ENCODE results near the gene PPP4C.
A peak's percentile ranks its signal among the peaks of the same experiment; 100 is the strongest.

Gene PPP4C

DNA sequence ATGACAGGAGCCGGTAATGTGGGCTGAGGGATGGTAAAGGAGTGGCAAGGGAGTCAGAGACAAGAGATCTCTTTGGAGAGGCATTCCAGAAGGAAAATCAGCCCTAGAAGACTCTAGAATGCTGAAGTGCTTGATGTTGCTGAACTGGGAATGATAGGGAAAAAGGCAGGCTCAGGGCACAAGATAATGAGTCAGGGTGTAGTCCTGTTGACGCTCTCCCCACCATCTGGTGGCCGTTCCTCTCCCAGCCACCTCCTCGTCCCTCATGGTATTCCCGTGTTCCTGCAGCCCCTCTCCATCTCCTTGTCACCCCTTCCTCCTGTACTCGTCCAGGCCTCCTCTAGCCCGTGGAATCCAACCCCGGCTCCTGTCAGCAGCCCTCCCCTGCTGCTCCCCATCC lies 21.3 kb upstream of the PPP4C start:
- Histone ChIP-seq H3K4me3 (no peak overlapping the region), H3K27ac (no peak overlapping the region)

DNA sequence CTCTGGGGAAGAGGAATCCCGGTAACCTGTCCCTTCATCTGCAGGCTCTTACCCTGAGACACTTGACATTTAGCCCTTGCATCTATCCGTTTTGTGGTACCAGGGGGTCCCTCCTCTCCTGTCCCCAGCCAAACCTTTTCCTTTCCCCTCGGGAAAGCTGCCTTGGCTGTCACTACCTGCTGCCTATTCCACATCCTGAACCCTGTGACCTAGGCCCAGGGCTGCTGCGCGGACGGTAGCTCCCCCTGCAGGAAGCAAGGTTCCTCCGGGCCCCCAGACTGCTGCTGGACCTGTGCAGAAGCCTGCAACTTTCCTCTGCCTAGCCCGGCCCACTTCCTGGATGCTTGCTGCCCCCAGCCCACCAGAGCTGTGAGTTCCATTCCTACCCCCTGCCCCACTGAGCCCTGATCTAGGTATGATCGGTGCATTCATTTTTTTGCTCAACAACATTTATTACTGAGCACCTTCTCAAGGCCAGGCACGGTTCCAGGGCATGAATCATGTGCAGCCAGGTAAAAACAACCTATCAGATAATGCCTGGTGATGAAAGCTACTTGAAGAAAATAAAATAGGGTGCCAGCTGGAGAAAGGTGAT lies 20.7 kb upstream of the PPP4C start:
- Histone ChIP-seq H3K4me3 (no peak overlapping the region), H3K27ac (peak overlapping the region in 1 of 21 experiments; percentile 9)

DNA sequence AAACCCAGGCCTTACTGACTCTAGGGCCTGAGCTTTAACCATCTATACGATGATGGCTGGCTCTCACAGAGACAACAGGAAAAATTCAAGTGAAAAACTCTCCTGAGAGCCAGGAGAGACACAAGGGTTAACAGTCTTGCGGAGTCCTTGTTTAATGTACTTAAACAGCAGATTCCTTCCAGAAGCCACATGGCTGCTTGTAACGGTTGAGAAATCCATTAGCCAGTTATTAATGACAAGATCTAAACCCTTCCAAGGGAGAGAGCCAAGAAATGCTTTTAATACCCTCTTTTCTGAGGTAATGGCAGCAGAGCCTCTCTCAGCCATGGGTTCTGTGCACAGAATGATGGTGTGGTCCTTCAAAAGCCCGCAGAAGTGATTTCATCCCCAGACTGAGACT lies 15.4 kb upstream of the PPP4C start:
- no peak overlapping the region for H3K4me3 ChIP-seq
- H3K27ac ChIP-seq = no peak overlapping the region

DNA sequence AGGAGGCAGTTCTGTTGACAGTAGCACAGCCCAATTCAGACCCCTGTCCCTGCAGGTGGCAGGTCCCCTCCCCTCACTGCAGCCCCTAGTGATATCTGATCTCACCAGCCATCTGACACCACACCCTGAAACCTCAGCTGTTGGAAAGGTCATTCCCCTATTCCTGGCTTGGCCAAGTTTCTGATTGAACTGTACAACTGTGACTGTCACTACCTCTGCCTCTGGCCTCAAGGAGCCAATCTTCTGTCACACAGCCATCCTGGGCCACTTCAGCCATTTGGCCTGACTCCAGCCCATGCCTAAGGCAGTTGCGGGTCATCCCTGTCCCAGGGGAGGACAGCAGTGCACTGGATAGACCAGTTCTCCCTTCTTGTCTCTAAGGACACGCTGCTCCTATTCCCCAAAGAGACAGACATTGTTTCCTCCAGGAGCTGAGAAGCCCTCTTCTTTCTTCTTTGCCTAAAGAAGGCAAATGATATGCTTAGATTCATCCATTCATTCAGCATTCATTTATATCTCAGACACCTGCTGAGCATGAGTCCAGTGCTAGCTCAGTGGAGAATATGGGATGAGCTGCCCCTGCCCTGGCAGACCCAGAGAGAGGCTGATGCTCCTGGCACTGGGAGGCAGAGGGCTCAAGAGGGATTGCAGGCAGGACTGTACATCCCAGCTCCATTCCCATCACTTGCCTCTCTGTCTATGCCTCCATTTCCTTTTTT lies 14.8 kb upstream of the PPP4C start:
- H3K27ac ChIP-seq = no peak overlapping the region
- H3K4me3 ChIP-seq = no peak overlapping the region

DNA sequence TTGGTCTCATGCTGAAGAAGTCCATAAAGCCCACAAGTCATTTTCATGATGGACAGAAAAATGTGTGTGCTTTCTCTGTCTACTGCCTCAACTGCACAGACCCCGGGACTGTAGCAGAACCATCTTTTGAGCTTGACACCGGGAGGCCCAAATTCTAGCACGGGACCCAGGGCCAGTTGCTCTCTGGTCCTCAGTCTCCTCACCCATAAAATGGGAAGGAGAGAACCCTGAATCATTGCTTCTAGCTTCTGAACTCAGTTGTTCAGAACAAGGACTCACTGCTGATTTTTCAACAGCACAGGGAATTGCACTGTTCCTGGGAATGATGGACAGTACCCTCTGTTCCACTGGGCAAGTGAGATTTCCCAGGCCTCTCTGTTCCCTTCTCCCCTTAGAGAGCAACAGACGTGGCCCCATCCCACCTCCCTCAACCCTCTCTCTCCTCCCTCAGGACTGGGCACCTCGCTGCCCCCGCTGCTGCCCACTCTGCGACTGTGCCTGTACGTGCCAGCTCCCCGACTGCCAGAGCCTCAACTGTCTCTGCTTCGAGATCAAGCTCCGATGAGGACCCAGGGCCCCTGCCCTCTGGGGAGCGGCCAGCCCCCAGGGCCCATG lies 12.4 kb upstream of the PPP4C start:
- peak overlapping the region; percentile 86 to 99 (median 93) for H3K4me3 ChIP-seq

DNA sequence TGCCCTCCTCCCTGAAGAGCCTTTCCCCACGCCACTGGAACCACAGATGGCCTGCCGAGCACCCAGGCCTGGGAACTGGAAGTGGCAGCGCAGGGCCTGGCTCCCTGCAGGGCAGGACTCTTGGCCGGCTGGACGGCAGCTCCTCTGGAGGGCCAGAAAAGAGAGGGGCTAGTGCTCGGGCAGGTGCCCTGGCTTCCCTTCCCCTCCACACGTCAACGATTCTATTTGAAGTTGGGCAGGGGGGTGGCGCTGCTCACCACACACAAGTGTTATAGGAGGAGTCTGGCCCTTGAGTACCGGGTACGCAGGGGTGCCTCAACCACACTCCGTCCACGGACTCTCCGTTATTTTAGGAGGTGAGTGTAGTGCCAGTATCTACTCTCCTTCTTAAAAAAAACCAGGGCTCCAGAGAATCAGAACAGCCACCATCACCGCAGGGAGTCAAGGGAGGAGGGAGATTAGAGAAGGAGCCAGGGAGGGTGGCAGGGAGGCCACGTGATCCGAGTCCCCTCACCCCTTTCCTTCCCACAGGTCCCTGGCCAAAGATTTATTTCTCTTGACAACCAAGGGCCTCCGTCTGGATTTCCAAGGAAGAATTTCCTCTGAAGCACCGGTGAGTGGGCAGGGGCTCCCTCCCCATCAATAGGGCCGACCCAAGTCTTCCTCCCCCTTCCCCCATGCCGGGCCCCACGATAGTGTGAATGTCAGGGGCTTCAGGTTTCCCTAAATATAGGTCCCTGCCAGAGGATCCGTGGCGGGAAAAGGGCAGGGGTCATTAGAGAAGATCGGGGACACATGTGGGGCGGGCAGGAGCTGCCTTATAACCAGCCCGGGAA lies 11.7 kb upstream of the PPP4C start:
- Histone ChIP-seq H3K27ac (peak overlapping the region; percentile 88 to 100 (median 97)), H3K4me3 (peak overlapping the region; percentile 86 to 99 (median 93))

More for the DNA sequence above, 12.4 kb upstream of the PPP4C start:
- peak overlapping the region in 20 of 21 experiments; percentile 88 to 100 (median 98) for H3K27ac ChIP-seq

DNA sequence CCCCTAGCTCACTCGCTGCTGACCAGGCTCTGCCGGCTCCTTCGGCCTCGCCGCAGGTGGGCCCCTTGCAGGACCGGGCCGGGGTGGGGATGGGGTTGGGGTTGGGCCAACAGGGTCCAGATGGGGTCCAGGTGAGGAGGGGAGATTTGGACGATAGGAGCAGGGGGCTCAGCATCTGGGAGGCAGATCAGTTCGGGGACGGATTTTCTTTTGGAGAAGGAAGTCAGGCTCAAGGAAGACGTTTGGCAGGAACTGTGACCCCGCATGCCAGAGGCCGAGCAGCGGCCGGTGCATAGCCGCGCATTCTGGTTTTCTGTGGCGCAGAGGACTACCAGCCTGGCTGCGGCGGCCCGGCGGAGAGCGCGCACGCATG lies 11.1 kb upstream of the PPP4C start:
- H3K27ac ChIP-seq = peak overlapping the region; percentile 88 to 100 (median 97)
- H3K4me3 ChIP-seq = peak overlapping the region; percentile 86 to 99 (median 93)

DNA sequence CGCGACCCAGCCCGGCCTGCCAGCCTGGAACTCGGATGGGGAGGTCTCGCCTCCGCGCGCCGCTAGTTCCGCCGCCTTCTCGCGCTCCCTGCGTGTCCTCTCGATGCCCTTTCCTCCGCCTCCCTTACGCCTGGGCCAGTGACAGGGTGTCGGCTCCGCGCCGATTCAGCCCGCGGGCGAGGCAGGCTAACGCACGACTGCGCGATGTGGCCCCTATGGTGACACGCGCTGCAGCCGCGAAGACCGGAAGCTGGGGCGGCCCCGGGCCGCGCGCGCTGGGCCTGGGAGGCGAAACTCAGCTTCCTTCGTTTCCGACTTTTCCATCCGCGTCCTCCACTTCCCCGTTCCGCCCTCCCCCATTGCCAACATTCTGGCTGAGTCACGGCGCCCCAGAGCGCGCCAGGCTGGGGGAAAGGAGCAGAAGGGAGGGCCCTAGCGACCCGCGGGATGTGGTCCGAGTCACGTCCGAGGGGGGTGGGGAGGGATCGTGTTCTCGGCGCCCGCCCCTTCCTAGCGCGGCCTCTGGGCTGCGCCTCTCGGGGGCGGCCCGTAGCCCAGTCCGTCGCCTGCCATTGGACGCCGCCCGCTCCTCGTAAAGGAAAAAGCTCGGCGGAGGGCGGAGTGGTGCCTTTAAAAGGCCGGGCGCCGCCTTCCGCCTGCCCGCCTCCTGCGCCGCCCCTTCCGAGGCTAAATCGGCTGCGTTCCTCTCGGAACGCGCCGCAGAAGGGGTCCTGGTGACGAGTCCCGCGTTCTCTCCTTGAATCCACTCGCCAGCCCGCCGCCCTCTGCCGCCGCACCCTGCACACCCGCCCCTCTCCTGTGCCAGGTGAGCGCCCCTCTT lies 10.5 kb upstream of the PPP4C start, which contains the start of gene ALDOA:
ALDOA (plus strand) TSS at position 659 of the 841 bp plus-strand sequence. CDS start 1,138 bp downstream, outside the sequence.
- H3K4me3 ChIP-seq = peak within 1 kb of the TSS; percentile 86 to 99 (median 93)
- peak within 1 kb of the TSS; percentile 88 to 100 (median 97) for H3K27ac ChIP-seq

DNA sequence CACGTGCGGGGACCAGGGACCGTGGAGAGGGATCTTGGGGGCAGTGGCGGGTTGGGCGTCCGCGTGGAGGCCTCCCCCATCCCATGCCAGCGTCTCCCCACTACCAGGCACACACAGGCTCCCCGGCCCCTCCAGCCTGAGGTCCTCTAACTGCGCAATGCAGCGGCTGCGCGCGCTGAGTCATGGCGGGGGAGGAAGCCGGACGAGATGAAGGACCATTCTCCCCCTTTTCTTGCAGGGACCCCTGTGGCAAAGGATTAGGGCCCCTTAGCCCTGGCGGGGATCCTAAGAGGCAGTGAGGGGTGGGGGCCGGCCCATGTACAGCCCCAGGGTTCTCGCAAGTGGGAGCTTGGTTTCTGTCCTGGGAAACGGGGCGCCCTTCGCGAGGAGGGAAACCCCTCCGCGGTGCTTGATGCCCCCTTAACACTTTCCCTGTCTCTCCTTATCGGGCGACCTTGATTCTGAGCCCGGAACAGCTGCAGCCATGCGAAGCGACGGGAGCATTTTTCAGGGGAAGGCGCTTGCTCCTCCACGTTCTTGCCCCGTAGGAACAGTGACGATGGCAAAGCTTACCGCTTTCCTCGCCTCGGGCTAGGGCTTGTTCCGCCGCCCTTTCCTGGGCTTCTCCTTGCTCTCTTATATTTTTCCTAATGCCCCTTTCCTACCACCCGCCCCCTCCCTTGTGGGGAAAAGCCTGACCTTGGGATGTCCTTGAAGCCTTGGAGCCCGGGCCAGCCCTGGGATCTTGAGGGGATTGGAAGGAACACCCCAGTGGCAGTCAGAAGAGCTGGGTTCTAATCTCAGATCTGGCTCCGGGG lies 9.6 kb upstream of the PPP4C start:
- Histone ChIP-seq H3K27ac (peak overlapping the region; percentile 88 to 100 (median 97)), H3K4me3 (peak overlapping the region; percentile 86 to 99 (median 93))

DNA sequence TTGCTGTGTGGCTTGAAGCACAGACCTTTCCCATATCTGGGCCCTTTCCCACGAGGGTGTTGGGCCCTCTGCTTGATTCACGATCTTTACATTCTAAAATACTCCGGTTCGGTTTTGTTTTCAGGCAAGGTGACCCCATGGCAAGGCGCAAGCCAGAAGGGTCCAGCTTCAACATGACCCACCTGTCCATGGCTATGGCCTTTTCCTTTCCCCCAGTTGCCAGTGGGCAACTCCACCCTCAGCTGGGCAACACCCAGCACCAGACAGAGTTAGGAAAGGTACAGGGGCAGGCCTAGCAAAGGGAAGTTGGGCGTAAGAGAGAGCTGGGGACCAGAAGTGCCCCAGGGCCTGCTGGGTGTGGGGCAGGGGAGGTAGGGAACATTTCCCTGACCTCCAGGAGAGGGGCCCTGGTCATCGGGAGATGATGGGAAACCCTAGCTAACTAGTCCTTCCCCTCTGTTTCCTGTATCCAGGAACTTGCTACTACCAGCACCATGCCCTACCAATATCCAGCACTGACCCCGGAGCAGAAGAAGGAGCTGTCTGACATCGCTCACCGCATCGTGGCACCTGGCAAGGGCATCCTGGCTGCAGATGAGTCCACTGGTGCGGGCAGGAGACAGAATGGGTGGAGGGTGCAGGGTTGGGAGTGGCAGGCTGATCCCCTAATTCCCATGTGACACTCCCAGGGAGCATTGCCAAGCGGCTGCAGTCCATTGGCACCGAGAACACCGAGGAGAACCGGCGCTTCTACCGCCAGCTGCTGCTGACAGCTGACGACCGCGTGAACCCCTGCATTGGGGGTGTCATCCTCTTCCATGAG lies 8.8 kb upstream of the PPP4C start:
- Histone ChIP-seq H3K4me3 (peak overlapping the region; percentile 86 to 99 (median 93)), H3K27ac (peak overlapping the region; percentile 88 to 100 (median 97))

DNA sequence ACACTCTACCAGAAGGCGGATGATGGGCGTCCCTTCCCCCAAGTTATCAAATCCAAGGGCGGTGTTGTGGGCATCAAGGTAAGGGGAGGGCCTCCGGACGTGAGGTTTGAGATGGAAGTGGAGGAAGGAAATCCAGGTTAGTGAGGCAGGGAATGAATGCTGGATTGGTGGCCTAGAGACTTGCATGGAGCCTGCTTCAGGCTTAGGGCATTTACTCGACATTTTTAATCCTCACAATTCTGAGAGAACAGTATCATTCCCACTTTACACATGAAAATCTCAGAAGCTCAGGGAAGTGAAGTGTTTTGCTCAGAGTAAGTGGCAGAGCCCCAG lies 8.2 kb upstream of the PPP4C start:
- peak overlapping the region in 10 of 21 experiments; percentile 90 to 99 (median 98) for H3K27ac ChIP-seq
- H3K4me3 ChIP-seq = peak overlapping the region in 6 of 7 experiments; percentile 86 to 99 (median 94)

DNA sequence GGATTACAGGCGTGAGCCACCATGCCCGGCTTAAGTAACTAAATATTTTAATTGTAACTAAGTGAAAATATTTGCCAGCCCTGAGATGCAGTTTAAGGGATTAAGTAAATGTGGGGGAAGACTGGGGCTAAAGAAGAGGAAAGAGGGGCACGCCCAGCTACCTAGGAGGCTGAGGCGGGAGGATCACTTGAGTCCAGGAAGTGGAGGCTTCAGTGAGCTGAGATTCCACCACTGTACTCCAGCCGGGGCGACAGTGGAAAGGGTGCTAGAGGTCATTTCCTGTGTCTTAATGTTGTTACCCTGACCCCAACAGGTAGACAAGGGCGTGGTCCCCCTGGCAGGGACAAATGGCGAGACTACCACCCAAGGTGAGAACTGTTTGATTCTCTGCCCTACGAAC lies 7.5 kb upstream of the PPP4C start:
- H3K27ac ChIP-seq = peak overlapping the region in 3 of 21 experiments; percentile 13 to 51 (median 32)
- no peak overlapping the region for H3K4me3 ChIP-seq

DNA sequence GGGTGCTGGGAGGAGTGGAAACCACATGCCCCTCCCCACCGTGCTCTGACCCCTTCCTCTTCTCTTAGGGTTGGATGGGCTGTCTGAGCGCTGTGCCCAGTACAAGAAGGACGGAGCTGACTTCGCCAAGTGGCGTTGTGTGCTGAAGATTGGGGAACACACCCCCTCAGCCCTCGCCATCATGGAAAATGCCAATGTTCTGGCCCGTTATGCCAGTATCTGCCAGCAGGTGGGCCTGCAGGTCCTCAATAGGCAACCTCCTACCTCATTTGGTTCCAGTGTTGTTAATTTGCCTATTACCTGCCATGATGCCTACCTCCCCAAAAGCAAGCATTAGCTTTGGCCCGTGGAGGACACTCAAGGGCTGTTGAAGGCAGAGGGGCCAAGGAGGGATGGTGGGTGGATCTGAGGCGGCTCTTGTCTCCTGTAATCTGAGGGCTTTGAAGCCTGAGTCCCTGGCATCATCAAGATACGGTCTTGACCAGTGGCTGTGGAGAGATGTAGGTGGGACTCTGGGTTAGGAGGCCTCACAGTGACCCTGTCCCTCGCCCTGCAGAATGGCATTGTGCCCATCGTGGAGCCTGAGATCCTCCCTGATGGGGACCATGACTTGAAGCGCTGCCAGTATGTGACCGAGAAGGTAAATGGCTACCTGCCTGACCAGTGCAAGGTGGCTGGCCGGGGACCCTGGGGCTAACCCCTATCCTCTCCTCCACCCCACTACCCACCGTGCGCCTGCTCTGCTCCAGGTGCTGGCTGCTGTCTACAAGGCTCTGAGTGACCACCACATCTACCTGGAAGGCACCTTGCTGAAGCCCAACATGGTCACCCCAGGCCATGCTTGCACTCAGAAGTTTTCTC lies 6.8 kb upstream of the PPP4C start:
- Histone ChIP-seq H3K27ac (peak overlapping the region in 6 of 21 experiments; percentile 15 to 55 (median 32)), H3K4me3 (no peak overlapping the region)

DNA sequence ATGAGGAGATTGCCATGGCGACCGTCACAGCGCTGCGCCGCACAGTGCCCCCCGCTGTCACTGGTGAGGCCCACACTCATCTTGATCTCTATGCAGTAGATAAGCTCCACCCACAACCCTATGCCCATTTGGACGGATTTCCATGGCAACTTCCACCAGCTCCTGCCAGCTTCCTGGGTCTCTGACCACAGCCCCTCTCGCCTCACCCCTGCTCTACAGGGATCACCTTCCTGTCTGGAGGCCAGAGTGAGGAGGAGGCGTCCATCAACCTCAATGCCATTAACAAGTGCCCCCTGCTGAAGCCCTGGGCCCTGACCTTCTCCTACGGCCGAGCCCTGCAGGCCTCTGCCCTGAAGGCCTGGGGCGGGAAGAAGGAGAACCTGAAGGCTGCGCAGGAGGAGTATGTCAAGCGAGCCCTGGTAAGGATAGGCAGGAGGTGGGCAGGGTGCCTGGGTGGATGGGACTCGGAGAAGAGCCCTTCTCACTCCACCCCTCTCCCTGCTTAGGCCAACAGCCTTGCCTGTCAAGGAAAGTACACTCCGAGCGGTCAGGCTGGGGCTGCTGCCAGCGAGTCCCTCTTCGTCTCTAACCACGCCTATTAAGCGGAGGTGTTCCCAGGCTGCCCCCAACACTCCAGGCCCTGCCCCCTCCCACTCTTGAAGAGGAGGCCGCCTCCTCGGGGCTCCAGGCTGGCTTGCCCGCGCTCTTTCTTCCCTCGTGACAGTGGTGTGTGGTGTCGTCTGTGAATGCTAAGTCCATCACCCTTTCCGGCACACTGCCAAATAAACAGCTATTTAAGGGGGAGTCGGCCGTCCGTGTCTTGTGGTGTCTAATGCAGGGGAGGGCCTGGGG lies 6.0 kb upstream of the PPP4C start:
- H3K4me3 ChIP-seq = no peak overlapping the region
- peak overlapping the region in 6 of 21 experiments; percentile 15 to 55 (median 26) for H3K27ac ChIP-seq

DNA sequence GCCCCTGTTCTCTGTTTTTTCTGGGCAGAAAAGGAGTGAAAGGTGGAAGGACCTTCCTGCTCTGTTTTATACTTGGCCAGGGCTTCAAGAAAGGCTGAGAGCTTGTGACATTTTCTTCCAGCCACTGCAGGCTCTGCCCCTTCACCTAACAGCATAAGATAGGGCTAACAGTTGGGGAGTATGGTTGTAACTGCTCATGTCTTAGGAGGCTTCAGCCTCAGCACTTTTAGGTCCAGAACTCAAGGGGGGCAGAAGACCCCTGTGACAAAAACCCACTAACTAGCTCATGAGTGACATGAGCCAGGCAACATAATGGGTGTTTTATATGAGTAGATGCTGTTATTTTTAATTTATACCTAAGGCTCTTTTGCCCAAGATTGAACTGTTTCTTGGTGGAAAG lies 5.3 kb upstream of the PPP4C start:
- Histone ChIP-seq H3K27ac (peak overlapping the region in 3 of 21 experiments; percentile 8 to 35 (median 35)), H3K4me3 (no peak overlapping the region)

Data from skin epidermis (tissue), 12 donors.